SHP77 (cell line): ENCODE results near the gene CNP.

Experiments
- DNase-seq, 2 experiments: peaks; one replicate each; lab custom pipeline; 2025; lab: John Stamatoyannopoulos, UW

Gene CNP

DNA sequence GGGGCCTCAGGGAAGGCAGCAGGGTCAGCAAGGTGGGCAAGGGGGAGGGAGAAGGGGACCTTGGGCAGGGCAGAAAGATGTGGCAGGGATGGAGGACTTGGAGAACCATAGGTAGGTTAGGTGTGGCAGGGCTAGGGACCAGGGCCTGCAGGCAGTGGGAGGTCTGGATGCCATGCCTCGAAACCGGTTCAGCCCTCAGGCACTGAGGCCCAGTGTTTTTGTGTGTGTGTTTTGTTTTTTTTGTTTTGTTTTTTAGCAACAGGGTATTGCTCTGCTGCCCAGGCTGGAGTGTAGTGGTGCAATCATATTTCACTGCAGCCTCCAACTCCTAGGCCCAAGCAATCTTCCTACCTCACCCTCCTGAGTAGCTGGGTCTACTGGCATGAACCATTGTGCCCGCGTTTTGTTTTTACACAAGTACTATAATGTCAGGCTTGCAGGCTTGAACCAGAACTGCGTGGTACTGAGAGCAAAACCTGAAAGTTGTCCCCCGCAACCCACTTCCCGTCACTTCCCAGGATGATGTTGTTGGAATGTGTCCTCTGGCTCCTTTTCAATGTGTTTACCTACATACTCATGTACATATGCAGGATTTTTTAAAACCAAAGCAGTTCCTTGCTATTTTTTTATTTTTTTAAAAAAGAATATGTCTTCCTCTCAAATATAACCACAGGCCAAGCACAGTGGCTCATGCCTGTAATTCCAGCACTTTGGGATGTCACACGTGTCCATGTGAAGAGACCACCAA lies 23.8 kb upstream of the CNP start:
- DNase-seq = no peak

DNA sequence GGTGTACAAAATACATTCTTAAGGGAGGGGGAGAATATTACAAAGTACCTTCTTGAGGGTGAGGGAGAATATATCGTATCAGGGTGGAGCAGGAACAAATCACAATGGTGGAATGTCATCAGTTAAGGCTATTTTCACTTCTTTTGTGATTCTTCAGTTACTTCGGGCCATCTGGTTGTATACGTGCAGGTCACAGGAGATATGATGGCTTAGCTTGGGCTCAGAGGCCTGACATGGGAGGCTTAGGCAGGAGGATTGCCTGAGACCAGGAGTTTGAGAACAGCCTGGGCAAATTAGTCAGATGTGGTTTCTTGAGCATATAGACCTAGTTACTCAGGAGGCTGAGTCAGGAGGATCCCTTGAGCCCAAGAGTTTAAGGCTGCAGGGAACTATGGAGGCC lies 23.1 kb upstream of the CNP start:
- DNase-seq = no peak

DNA sequence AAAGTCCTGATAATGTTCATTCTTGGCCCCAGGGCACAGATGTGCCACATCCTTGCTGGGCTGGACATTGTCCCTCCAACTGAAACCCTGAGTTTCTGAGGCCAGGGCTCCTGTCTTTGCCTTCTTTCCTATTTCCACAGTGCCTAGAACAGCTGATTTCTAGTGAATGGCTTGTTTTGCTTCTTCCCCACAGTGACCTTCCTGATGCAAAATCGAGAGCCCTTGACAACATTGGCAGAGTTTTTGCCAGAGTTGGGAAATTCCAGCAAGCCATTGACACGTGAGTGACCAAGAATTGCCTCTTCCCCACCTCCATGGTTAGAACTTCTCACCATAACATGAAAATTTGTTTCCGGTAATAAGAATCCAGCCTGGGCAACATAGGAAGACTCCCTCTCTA lies 21.7 kb upstream of the CNP start:
- DNase-seq = no peak

DNA sequence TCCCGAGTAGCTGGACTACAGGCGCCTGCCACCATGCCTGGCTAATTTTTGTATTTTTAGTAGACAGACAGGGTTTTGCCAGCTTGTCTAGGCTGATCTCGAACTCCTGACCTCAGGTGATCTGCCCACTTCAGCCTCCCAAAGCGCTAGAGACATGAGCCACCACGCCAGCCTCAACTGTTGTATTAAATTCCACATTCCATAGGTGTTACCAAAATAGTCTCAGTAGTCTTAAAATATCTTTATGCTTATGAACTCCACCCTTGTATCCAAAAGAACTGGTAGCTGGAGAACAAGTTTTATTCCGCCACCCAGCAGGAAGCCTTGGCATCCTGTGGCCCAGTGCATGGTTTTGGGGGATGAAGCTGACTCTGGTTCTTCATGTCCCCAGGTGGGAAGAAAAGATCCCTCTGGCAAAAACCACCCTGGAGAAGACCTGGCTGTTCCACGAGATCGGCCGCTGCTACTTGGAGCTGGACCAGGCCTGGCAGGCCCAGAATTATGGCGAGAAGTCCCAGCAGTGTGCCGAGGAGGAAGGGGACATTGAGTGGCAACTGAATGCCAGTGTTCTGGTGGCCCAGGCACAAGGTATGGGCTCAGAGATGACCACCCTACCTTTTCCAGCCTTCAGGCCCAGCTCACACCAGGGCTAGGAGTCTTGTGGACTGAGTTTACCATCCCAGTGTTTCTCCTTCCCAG lies 17.7 kb upstream of the CNP start:
- no peak for DNase-seq

DNA sequence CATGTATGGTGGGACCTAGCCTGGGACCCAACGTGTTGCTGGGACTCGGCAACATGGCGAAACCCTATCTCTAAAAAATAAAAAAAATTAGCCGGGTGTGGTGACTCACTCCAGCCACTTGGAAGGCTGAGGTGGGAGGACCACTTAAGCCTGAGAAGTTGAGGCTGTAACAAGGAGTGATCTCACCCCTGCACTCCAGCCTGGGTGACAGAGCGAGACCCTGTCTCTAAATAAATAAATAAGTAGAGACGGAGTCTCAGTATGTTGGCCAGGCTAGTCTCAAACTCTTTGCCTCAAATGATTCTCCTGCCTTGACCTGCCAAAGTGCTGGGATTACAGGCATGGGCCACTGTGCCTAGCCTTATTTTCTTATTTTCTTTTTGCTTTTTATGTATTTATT lies 10.1 kb upstream of the CNP start:
- no peak for DNase-seq

DNA sequence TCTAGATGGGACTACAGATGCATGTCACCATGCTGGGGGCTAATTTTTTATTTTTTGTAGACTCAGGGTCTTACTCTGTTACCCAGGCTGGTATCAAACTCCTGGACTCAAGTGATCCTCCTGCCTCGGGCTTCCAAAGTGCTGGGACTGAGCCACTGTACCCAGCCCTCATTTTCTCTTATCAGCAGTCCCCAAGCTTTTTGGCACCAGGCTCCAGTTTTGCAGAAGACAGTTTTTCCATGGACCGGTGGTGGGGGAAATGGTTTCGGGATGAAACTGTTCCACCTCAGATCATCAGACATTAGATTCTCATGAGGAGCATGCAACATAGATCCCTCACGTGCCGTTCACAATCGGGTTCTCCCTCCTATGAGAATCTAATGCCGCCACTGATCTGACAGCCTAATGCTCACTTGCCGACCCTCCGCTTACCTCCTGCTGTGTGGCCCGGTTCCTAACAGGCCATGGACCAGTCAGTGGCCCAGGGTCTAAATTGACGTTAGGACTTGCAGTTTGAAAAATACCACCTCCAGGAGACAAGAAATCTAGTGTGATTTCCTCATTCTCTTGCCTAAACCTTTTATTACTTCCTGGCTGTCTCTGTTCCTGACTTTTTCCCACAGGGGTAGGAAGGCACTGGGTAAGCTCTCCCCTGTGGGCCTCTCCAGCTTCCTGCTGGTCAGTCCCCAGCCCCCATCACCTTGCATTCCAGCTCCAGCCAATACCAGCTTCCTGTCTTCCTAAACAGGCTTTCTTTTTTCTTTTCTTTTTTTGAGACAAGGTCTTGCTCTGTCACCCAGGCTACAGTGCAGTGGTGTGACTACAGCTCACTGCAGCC lies 9.3 kb upstream of the CNP start:
- DNase-seq = no peak

DNA sequence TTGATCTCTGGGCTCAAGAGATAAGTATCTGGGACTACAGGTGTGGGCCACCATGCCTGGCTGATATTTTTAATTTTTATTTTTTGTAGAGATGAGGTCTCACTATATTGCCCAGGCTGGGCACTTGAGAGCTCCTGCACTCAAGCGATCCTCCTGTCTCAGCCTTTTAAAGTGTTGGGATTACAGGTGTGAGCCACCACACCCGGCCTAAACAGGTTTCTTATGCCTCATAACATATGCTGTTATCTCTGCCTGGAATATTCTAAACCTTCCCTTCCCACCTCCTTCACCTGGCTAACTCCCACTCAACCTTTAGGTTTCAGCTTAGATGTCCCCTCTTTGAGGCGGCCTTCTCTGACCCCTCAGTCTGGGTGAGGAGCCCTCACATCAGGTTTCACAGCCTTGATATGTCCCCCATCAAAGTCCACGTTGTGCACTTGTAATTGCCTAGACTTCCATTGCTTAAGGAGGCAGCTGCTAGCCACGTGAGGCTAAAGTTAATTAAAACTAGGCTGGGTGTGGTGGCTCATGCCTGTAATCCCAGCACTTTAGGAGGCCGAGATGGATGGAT lies 8.6 kb upstream of the CNP start:
- DNase-seq = no peak

DNA sequence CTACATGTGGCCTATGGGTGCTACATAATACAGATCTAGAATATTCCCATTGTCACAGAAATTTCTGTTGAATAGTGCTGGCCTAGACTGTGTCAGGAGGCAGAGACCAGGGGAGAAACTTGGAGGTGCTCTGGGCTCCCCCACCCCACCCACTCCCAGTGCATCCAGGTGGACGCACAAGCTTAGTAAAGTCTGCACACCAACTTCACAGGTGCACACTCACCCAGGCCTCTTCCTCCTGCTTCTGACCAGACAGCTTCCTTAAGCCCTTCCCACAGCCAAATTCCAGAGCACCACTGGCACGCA lies 7.6 kb upstream of the CNP start:
- no peak for DNase-seq

DNA sequence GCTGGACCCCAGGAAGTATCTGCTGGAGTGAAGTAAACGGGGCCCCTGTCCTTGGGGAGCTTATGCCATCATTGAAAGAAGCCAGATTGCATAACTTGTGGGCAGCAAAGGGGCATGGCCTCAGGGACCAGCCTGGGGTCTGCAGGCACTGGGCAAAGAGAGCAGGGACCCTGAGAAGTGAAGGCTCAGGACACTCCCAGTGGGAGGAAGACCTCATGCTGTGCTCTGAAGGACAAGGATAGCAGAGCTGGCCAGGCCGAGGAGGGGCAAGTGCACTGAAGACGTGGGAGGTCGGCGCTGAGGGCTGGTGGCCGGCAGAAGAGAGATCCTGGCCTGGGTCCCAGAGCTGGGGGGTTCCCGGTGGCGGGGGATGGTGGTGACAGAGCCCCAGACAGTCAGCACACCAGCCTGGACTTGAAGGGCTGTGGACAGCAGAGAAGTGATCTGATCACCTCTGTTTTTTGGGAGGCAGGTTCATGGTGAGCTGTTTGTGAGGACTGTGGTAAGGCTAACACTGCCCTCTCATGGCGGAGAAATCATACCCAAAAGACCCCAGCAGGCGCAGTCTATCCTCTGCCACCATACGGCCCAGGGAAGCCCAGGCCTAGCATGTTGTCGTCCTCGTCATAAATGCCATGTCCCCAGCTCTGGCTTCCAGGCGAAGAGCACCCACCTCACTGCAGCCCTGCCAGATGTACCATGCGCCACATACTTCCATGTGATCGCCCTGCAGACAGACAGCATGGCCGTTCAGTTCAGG lies 7.1 kb upstream of the CNP start:
- DNase-seq = peak; percentile 53 to 67

DNA sequence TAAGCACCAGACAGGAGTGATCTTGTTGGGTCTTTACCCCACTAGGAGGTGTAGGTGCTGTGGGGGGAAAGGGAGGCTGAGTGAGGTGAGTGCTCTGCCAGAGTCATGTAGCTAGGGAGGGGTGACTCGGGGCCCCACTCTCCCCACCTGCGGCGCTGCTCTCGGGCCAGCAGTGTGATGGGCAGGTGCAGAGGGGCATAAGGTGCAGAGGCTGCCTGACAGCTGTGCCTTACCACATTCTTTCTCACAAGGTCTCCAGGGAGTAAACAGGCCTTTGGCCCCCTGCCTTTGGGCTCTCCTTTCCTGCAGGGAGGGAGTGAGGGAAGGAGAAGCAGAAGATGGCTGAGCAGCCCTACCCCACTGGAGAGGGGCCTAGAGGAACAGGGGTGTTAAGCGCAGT lies 4.5 kb upstream of the CNP start:
- no peak for DNase-seq

DNA sequence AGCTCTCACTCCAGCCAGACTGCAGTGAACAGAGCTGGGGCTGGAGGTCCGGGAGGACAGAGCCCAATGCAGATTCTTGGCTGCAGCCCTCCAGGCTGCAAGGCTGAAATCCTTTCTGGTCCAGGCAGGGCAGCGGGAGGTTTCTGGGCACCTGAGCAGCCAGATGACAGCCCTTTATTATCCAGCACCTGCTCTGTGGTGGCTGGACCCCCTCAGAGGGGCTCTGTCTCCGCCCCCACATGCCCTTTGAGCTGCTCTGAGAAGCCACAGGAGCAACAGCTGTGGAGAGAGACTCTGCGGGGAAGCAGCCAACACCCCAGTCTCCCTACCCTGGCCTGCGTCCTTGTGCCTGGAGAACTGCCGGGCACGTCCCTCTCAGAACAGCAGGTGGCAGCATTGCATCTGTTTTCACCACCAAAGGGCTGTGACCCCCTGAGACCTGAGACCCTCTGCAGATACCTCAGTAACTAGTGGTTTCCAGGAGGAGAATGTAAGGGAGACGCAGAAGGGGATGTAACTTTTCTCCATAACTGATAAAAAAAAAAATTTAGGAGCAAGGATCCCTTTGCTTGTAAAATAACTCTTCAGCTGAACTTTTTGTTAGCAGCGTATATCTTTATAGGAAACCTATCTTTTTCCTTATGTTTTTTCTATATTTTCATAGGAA lies 3.7 kb upstream of the CNP start:
- peak; percentile 52 to 61 for DNase-seq

DNA sequence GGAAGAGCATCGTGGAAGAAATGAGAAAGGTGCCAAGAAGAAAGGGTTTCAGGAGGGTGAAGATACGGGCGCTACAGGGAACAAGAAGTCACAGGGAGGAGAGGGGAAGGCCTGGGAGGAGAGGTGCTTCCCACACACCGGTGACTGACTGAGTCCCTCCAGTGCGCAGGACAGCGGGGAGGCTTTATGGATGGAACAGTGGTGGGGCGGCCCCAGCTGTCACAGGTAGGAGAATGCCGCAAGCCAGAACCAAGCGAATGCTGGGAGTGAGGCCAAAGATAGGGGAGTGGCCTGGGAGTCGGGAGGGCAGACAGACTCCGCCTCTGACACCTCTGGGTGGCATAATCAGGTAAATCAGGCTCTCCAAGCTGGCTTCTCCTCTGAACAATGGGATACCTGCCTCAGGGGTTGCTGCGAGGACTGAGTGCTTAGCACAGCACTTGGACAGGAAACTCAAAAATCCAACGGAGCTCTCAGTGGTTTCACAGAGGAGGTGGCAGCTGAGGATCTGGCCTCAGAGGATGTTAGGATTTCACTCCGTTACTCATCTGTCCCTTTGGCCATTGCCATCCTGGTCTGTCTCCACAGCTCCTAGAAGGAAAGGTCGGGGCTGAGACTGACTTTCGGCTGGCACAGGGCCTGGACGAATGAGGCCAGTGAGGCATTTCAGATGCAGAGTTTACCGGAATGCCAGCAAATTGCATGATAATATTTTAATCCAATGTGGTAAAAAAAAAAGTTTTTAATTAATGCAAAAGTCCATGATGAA lies 717 bp upstream of the CNP start:
- peak; percentile 43 to 66 for DNase-seq

DNA sequence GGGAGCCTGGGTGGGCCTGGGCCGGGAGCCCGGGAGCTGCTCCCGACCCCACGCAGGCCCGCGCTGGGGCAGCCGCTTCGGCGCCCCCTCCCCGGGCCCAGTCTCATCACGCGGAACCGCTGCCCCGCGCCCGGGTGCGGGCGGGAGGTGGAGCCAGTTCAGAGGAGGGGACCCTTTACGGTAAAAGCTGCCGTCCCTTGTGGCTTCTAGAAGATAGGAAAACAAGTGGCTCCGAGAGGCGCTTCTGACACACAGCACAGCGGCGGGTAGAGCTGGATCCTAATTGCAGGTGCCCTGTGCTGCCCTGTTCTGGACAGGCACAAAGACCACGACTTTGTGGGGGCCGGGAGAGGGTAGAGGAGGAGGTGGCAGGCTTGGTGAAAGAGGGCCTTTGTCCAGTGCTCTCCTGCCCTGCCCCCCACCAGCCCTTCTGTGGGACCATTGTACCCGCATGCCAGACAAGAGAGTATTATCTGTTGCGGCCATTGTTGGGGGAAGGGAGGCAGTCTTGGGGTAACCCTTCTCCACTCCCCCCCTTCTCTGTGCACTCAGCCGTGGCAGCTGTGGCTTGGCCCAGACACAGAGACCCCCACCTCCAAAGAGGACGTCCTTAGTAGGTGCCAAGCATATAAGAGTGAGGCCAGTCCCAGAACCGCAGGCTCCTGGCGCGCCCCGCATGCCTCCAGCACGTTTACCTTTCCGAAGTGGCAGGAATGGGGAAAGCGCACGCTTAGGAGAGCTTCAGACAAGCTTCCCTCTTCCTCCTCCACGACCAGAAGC lies 736 bp downstream of the CNP start:
- DNase-seq = no peak

DNA sequence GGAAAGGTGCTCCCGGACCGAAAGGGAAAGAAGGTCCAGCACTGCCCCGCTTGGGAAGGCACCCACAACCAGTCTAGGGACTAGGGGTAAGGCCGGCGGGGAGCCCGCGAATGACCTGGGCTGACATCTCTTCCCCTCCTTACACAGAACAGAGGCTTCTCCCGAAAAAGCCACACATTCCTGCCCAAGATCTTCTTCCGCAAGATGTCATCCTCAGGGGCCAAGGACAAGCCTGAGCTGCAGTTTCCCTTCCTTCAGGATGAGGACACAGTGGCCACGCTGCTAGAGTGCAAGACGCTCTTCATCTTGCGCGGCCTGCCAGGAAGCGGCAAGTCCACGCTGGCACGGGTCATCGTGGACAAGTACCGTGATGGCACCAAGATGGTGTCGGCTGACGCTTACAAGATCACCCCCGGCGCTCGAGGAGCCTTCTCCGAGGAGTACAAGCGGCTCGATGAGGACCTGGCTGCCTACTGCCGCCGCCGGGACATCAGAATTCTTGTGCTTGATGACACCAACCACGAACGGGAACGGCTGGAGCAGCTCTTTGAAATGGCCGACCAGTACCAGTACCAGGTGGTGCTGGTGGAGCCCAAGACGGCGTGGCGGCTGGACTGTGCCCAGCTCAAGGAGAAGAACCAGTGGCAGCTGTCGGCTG lies 1.5 kb downstream of the CNP start:
- DNase-seq = no peak

DNA sequence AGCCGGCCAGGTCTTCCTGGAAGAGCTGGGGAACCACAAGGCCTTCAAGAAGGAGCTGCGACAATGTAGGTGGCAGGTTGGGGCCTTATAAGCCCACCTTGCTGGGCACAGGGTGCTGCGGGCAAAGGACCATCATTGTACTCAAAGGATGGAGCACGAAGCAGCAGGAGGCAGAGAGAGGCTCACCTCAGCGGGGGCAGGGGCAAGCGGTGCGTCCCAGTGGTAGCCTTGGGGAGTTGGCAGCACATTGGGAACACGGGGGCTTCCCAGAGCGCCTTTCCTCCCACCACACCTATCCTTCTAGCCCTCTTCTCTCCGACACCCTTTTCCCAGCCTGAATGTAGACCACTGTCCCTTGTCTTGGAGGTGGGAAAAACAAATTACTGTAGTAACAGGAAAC lies 2.1 kb downstream of the CNP start:
- DNase-seq = no peak

DNA sequence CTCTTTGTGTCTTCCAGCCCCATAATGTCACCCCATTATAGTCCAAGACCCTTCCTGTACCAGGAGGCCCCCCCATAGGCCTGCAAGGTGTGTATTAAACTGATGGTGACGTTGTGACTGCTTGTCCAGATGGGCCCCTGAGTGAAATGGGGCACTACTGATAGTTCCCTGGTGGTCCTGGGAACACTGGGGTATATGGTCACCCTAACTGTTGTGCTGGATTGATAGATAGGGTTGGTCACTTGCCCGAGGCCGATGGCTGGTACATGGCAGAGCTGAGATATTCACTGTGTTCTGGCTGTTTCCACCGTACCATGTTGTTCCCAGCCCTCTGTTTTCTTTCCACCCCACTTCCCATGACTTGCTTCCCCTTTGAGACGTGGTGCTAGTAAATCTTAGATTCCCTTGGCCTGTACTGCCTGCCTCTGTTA lies 4.3 kb downstream of the CNP start:
- DNase-seq = no peak

DNA sequence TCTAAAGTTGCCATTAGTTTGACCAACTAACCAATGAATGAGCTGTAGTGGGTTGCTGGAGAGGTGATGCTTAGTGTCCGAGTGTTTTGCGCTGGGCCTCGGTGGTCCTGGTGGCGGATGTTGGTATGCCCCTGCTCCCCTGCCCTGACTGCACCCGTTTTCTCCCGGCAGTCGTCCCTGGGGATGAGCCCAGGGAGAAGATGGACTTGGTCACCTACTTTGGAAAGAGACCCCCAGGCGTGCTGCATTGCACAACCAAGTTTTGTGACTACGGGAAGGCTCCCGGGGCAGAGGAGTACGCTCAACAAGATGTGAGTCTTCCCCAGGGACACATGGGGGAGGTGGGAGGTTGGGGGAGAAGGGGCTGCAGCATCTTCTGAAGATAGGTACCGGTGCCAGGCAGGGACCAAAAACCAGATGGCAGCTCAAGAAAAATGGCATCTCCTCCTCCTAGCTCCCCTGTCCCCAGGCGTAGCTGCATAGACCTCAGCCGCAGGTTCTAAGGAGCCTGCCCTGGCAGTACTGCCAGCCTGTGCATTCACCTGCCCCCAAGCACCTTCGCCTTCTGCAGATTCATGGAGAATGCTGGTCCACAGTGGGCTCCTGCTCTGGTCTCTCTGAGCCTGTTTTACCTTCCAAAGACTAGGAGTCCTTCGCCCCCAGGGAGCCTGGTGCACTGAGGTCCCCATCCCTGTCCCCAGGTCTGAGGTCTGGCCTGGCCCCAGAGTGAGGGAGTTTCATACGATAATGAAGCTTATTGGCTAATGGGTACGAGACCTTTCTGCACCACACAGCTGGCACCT lies 5.3 kb downstream of the CNP start:
- DNase-seq = no peak
